Measurements from ENCODE around the gene TRIOBP.

Gene TRIOBP

GRCh38 chr22:37806409-37807333 lies 109.8 kb downstream of the TRIOBP start:
- DNase-seq, result peak; percentile 15

GRCh38 chr22:37807410-37808293 lies 110.8 kb downstream of the TRIOBP start, which contains the start of gene GCAT:
Gene GCAT (plus strand): TSS chr22:37807934. CDS start chr22:37807968, 34 bp downstream.
- peak; percentile 91 for DNase-seq

- no peak for DNase-seq
Observed at GRCh38 chr22:37808294-37808657, 111.4 kb downstream of the TRIOBP start.

GRCh38 chr22:37809672-37810333 lies 113.0 kb downstream of the TRIOBP start:
- no peak for DNase-seq

- DNase-seq, result no peak
Observed at GRCh38 chr22:37811867-37812266, 115.0 kb downstream of the TRIOBP start.

- no peak for DNase-seq
Observed at GRCh38 chr22:37812869-37813678, 116.2 kb downstream of the TRIOBP start.

- DNase-seq, result no peak
Observed at GRCh38 chr22:37815593-37815992, 118.7 kb downstream of the TRIOBP start.

- DNase-seq, result no peak
Observed at GRCh38 chr22:37816543-37817180, 119.8 kb downstream of the TRIOBP start.

GRCh38 chr22:37817705-37818408 lies 121.0 kb downstream of the TRIOBP start:
- DNase-seq, result no peak

GRCh38 chr22:37818409-37819104 lies 121.7 kb downstream of the TRIOBP start:
- DNase-seq, result no peak

- DNase-seq, result no peak
Observed at GRCh38 chr22:37819105-37819433, 122.2 kb downstream of the TRIOBP start.

GRCh38 chr22:37820350-37820749 lies 123.5 kb downstream of the TRIOBP start:
- no peak for DNase-seq

- DNase-seq, result no peak
Observed at GRCh38 chr22:37822079-37822833, 125.4 kb downstream of the TRIOBP start.

- no peak for DNase-seq
Observed at GRCh38 chr22:37823134-37823985, 126.5 kb downstream of the TRIOBP start, which contains the start of gene GALR3. Gene GALR3 (plus strand): TSS chr22:37823382. CDS start chr22:37823407, 25 bp downstream.

GRCh38 chr22:37824674-37825641 lies 128.1 kb downstream of the TRIOBP start:
- no peak for DNase-seq

Measured in NCI-H446 treated with DMSO at 0.1 percent for 48 hours (cell line).